IPS-18c (cell line): Measurements from ENCODE around the gene EIPR1.

Experiments
- H3K4me3 ChIP-seq: 2 replicates; pipeline ENCODE4 v1.7.0; 2013; ENCODE audit warnings: low read depth, mild to moderate bottlenecking, low read length, moderate library complexity; ENCODE audit not compliant: insufficient read depth
- H3K9me3 ChIP-seq: one replicate; pipeline ENCODE4 v1.6.1; 2013; ENCODE audit warnings: mild to moderate bottlenecking, low read length, moderate library complexity; ENCODE audit not compliant: control insufficient read depth, insufficient read depth

EIPR1 gene

DNA sequence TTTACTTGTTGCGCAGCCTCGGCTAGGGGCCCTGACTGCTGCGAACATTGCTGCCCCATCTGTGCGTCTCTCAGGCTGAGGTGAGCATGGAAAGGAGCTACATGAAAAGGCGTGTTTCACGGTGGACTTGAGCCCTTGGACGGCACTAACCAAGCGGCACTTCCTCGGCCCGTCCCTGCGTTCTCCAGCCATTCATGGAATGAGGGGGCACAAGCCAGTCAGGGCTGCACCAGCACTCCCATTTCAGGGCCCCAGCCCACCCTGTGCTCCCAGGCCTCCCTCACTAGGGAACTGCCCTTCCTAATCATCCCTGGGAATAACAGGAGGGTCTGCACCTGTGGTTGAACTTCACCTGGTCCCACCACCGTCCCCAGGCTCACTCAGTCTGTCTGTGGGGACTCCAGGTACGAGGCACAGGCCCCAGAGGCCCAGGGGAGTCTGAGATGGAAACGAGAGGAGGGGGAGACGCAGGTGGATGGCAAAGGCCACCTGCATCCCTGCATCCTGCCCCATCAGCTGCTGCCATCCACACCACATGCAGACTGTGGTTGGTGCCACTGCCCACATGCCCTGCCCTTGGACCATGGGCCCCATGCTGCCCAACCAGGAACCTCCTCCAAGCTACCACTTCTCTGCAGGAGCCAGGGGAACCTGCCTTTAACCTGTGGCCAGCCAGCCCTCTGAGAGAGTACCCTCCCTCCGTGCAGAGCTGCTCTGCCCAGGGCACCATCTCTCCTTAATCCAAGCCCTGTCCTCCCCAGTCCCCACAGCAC is 99.7 kb downstream of the EIPR1 start:
- H3K4me3 ChIP-seq, result no peak overlapping the region
- no peaks in the 10 kb centered on the region for H3K9me3 ChIP-seq

GRCh38 chr2:3277050-3277747 is 100.4 kb downstream of the EIPR1 start:
- Histone ChIP-seq H3K9me3 (peaks cover 5% of the 10 kb centered on the region), H3K4me3 (no peak overlapping the region)

- Histone ChIP-seq H3K4me3 (no peak overlapping the region), H3K9me3 (peaks cover 5% of the 10 kb centered on the region)
These were observed 104.9 kb downstream of the EIPR1 start for GRCh38 chr2:3272761-3273160.

- Histone ChIP-seq H3K9me3 (peaks cover 5% of the 10 kb centered on the region), H3K4me3 (no peak overlapping the region; the same call in 1 of the 2 replicates)
These were observed 107.5 kb downstream of the EIPR1 start for GRCh38 chr2:3270095-3270478.

DNA sequence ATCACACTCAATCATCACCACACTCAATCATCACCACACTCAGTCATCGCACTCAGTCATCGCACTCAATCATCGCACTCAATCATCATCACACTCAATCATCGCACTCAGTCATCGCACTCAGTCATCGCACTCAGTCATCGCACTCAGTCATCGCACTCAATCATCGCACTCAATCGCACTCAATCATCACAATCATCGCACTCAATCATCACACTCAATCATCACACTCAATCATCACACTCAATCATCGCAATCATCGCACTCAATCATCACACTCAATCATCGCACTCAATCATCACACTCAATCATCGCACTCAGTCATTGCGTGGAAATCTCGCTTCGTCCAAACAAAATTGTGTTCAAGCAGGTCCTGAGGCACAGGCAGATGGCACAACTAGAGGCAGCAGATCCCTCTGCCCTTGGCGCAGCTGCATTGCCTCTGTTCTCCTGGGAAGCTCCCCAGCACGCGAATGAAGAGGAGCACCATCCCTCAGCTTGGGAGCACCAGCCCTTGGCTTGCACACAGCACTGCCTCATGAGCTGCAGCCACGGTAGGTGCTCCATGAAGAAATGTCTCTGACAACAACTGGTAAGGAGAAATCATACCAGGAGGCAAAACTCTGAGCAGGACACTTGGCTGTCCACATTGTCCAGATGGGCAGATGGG is 108.1 kb downstream of the EIPR1 start:
- Histone ChIP-seq H3K9me3 (peaks cover 5% of the 10 kb centered on the region), H3K4me3 (no peak overlapping the region; the same call in 1 of the 2 replicates)

- Histone ChIP-seq H3K4me3 (no peak overlapping the region), H3K9me3 (peaks cover 5% of the 10 kb centered on the region)
These were observed 109.0 kb downstream of the EIPR1 start for GRCh38 chr2:3268705-3269029.

GRCh38 chr2:3267869-3268704 is 109.5 kb downstream of the EIPR1 start:
- no peak overlapping the region for H3K4me3 ChIP-seq

GRCh38 chr2:3266925-3267867 is 110.4 kb downstream of the EIPR1 start:
- Histone ChIP-seq H3K9me3 (peaks cover under 1% of the 10 kb centered on the region), H3K4me3 (no peak overlapping the region)

More at GRCh38 chr2:3267869-3268704, 109.5 kb downstream of the EIPR1 start:
- peaks cover 5% of the 10 kb centered on the region for H3K9me3 ChIP-seq

GRCh38 chr2:3265981-3266924 is 111.4 kb downstream of the EIPR1 start:
- Histone ChIP-seq H3K9me3 (no peaks in the 10 kb centered on the region), H3K4me3 (peak overlapping the region; percentile 10; the same call in 1 of the 2 replicates)

DNA sequence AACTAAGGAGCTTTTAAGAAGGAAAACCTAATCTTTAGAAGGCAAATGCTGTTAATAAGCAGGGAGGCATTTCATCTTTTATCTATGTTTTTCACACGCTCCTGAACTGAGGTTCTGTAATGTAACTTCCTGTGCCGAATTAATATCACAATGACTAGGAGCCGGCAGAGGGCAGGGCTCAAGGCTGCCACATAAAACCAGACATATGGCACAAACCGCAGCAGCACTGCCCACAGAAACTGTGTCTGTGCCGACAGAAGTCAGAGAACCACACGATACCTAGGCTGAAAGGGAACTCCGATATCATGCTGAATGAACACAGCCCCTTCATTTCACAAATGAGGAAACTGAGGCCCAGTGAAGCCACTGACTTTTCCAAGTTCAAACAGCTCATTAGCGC is 112.1 kb downstream of the EIPR1 start:
- Histone ChIP-seq H3K4me3 (no peak overlapping the region), H3K9me3 (no peaks in the 10 kb centered on the region)

- Histone ChIP-seq H3K4me3 (no peak overlapping the region), H3K9me3 (no peaks in the 10 kb centered on the region)
These were observed 113.4 kb downstream of the EIPR1 start for GRCh38 chr2:3264010-3264744.

DNA sequence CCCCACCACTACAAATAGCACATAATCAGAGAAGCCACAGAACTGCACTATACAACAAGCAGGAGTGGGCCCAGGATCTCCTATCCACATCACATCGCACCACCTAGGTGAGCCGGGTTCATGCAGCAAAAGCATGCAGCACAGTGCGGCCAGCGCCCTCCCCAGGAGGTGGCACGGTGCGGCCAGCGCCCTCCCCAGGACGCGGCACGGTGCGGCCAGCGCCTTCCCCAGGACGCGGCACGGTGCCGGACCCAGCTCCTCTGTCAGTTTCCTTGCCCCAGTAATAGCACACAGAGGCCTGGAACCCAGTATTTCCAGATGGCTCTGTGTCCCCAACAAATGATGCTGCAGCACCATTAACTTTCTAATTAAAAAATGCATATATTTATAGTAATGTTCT is 114.1 kb downstream of the EIPR1 start:
- H3K4me3 ChIP-seq, result no peak overlapping the region

GRCh38 chr2:3262437-3263388 is 114.9 kb downstream of the EIPR1 start:
- no peaks in the 10 kb centered on the region for H3K9me3 ChIP-seq

More for the DNA sequence above, 114.1 kb downstream of the EIPR1 start:
- no peaks in the 10 kb centered on the region for H3K9me3 ChIP-seq

GRCh38 chr2:3261511-3261910 is 116.1 kb downstream of the EIPR1 start:
- Histone ChIP-seq H3K9me3 (no peaks in the 10 kb centered on the region), H3K4me3 (no peak overlapping the region)

More at GRCh38 chr2:3262437-3263388, 114.9 kb downstream of the EIPR1 start:
- H3K4me3 ChIP-seq, result no peak overlapping the region
